ENCODE data around the gene ERAP2. TPM values are rescaled to one million over a fixed set of nuclear protein-coding genes. Genes with fewer than 3 reads are reported as not detected.

The ERAP2 gene
- total RNA-seq, 4 donors from 2014 or later = 17.2 to 28.7 (median 23.5) TPM

GRCh38 chr5:96864922-96865530, 11.3 kb upstream of the ERAP2 start:
- no peak for TF ChIP-seq CTCF (IDR thresholded peaks at IDR 0.05; ENCODE audit: low read depth)

DNA sequence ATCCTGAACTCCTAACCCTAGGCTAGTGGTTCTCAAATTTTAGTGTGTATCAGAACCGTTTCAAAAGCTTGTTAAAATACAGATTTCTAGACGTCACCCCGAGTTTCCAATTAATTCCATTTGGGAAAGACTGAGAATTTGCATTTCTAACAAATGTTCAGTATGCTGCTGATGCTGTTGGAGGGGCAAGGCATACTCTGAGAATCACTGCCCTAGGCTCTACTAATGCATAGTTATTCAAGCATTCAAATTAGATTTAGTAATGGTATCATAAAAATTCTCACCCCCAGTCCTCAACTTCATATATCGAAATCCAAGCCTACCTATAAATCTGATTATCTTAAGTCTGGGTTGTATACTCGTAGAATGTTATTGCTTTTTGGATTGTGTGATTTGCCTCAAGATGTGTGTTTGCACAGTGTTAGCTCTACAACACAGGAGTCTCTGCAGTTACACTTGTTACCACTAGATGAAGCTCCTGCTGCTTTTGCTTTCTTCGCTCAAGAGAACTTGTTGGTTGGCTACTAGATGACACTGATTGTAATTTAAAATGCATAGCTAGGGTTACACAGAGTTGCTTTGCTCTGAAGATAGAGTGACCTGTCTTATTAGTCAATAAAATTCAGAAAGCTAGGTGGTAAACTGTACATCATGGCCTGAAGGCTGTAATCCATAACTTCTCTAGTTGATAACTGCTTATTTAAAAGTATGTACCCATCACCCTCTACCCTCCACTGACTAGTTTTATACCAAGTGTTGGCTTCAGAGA, 7.5 kb upstream of the ERAP2 start:
- no peak for TF ChIP-seq CTCF (IDR thresholded peaks at IDR 0.05; ENCODE audit: low read depth)

DNA sequence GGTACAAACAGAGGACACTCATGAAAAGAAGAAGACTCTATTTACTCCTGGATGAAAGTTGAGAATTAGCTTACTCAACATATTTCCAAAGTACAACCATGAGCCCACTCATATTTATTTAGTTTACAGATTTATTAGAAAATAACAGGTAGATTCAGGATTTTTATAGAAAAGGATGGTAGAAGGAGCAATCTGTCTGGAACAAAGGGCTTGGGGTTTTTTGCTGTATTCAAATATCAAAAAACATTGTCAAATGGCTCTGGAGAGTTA, 7.0 kb upstream of the ERAP2 start:
- no peak for TF ChIP-seq CTCF (IDR thresholded peaks at IDR 0.05; ENCODE audit: low read depth)

GRCh38 chr5:96870094-96871026, 5.9 kb upstream of the ERAP2 start:
- no peak for TF ChIP-seq CTCF (IDR thresholded peaks at IDR 0.05; ENCODE audit: low read depth)

- no peak for TF ChIP-seq CTCF (IDR thresholded peaks at IDR 0.05; ENCODE audit: low read depth)
Observed at GRCh38 chr5:96871027-96871399, 5.3 kb upstream of the ERAP2 start.

- no peak for TF ChIP-seq CTCF (IDR thresholded peaks at IDR 0.05; ENCODE audit: low read depth)
Observed at GRCh38 chr5:96871686-96872085, 4.6 kb upstream of the ERAP2 start.

DNA sequence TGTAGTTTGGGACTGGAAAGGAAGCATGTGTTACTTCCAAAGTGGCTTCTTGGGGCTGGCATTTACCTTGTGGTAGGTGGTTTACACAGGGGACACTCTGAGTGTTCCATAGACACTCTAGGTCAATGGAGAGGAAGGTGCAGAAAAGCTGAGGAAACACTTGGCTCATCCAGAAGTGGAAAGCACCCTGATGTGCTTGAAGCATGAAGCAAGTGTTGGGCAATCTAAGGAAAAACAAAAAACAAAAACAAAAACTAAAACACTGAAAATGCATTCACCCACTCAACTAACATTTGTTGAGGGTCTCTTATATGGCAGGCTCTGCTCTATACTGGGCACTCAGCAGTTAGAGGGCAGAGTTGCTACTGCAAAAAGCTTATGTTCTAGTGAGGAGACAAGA, 2.9 kb upstream of the ERAP2 start:
- TF ChIP-seq CTCF (IDR thresholded peaks at IDR 0.05; ENCODE audit: low read depth) = no peak
